ENCODE data around the gene NR2F1-AS1.

Gene NR2F1-AS1

GRCh38 chr5:93607367-93608258 lies 26.6 kb upstream of the NR2F1-AS1 start:
- Mint-ChIP-seq H3K36me3 (no peaks in the 10 kb centered on the region), H3K4me1 (peaks cover 26% of the 10 kb centered on the region), H3K4me3 (peak overlapping the region; percentile 26), H3K27ac (no peak overlapping the region), H3K9me3 (no peaks in the 10 kb centered on the region)
- ATAC-seq = peak; percentile 84
- DNase-seq (ENCODE audit: low spot score in 2 of 2) = no peak

GRCh38 chr5:93606382-93606752 lies 25.3 kb upstream of the NR2F1-AS1 start:
- no peak for ATAC-seq
- no peak for DNase-seq (ENCODE audit: low spot score in 2 of 2)
- Mint-ChIP-seq H3K4me1 (peaks cover 21% of the 10 kb centered on the region), H3K27ac (no peak overlapping the region), H3K36me3 (no peaks in the 10 kb centered on the region), H3K9me3 (no peaks in the 10 kb centered on the region), H3K4me3 (no peak overlapping the region)

- Mint-ChIP-seq H3K4me1 (peaks cover 21% of the 10 kb centered on the region), H3K27ac (no peak overlapping the region), H3K9me3 (no peaks in the 10 kb centered on the region), H3K4me3 (no peak overlapping the region), H3K36me3 (no peaks in the 10 kb centered on the region)
- DNase-seq (ENCODE audit: low spot score in 2 of 2) (no peak), ATAC-seq (no peak)
Observed at GRCh38 chr5:93604644-93605515, 23.9 kb upstream of the NR2F1-AS1 start.

GRCh38 chr5:93603793-93604643 lies 23.0 kb upstream of the NR2F1-AS1 start:
- Mint-ChIP-seq H3K27ac (no peak overlapping the region), H3K36me3 (no peaks in the 10 kb centered on the region), H3K9me3 (no peaks in the 10 kb centered on the region), H3K4me3 (no peak overlapping the region), H3K4me1 (peaks cover 21% of the 10 kb centered on the region)
- DNase-seq (ENCODE audit: low spot score in 2 of 2) (no peak), ATAC-seq (no peak)

- Mint-ChIP-seq H3K4me3 (no peak overlapping the region), H3K4me1 (peaks cover 21% of the 10 kb centered on the region)
- no peak for ATAC-seq
Observed at GRCh38 chr5:93603078-93603792, 22.2 kb upstream of the NR2F1-AS1 start.

DNA sequence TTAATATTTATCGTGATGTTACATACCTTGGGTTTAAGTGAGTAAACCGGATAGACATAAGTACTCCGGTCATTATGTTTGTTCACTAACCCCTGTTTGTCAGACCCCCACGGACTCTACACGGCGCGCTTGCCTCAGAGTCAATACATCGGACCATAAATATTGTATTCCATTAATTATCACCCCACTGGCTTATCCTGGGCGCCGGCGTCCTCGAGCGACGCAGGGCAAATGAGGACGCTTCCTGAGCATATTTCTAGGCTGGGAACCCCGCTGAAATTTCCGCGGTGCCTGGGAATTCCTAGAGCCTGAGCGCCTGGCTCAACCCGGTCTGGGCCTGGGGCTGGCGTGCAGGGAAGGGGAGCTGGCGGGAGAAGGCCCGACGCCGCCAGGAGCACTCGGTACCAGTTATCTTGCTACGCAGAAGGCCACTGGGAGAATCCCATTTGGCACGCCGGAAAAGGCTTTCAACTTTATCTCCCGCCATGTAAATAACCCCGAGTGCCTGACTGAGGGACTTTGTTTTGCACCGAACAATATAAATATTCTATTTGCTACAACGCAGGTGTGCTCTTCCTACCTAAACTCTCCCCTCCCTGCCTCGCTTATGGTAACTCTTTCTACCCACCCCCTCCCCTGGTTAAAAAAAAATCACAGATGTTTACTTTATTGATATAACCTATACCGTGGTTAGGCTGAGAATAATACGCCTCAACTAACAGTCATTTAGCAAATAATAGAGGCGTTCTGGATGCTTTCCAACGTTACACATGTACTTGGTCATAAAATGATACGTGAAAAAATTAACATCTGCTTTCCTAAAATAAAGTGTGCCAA lies 21.4 kb upstream of the NR2F1-AS1 start:
- H3K9me3 Mint-ChIP-seq = no peaks in the 10 kb centered on the region
- H3K27ac Mint-ChIP-seq = no peak overlapping the region
- peaks cover 15% of the 10 kb centered on the region for H3K4me1 Mint-ChIP-seq
- DNase-seq (ENCODE audit: low spot score in 2 of 2) = no peak
- no peak overlapping the region for H3K4me3 Mint-ChIP-seq
- no peak for ATAC-seq
- no peaks in the 10 kb centered on the region for H3K36me3 Mint-ChIP-seq

More at GRCh38 chr5:93603078-93603792, 22.2 kb upstream of the NR2F1-AS1 start:
- no peak for DNase-seq (ENCODE audit: low spot score in 2 of 2)
- no peak overlapping the region for H3K27ac Mint-ChIP-seq
- H3K36me3 Mint-ChIP-seq = no peaks in the 10 kb centered on the region
- H3K9me3 Mint-ChIP-seq = no peaks in the 10 kb centered on the region

DNA sequence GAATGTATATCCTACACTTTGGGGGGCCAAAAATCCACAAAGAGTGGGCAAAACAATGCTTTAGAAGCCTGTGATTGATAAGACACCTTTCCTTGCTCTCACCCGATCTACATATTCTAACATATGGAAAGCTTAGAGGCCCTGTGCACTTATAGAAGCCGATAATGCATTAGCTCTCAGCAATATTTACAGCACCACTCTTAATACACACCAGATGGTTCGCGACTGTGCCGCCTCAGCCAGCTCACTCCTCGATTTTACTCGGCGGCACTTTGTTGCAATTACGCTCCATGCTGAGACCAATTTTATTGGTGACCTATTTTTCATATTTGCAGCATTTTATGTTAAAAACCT lies 20.8 kb upstream of the NR2F1-AS1 start:
- DNase-seq (ENCODE audit: low spot score in 2 of 2) (no peak), ATAC-seq (no peak)
- no peaks in the 10 kb centered on the region for H3K36me3 Mint-ChIP-seq
- H3K9me3 Mint-ChIP-seq = no peaks in the 10 kb centered on the region
- no peak overlapping the region for H3K4me3 Mint-ChIP-seq
- no peak overlapping the region for H3K27ac Mint-ChIP-seq
- H3K4me1 Mint-ChIP-seq = peaks cover 12% of the 10 kb centered on the region

DNA sequence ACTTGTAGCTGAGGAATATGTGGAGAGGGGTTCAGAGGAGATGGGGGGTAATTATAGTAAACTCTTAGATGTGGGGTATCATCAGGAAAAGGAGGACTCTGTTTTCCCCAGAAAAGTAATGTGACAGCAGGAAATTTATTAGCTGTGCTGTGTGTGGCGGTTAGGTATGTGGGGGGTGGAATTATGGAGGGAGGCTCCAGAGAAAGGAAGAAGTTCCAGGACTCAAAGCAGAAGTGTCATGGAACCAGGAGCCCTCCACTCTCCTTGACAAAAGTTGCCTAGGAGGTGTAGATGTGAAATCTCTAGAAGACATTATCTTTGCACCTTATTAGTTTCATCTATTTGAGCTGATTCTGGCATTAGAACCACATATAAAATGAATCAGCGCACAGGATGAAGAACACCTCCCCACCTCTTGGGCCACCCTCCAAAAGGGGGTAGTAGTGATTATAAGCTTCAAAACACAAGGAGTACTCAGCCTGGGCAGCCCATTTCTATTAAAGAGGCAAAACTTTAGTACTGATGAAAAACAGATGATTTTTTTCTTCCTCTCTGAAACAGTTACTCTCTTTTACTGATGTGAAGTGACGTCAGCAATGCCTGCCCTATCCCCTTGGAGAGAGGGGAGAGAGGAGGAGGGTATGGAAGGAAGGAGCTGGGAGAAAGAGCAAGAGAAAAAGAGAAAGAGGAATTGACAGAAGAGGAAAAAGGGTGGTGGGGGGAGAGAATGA lies 20.2 kb upstream of the NR2F1-AS1 start:
- no peak overlapping the region for H3K27ac Mint-ChIP-seq
- no peaks in the 10 kb centered on the region for H3K9me3 Mint-ChIP-seq
- DNase-seq (ENCODE audit: low spot score in 2 of 2) (no peak), ATAC-seq (no peak)
- no peaks in the 10 kb centered on the region for H3K36me3 Mint-ChIP-seq
- H3K4me3 Mint-ChIP-seq = no peak overlapping the region
- peaks cover 14% of the 10 kb centered on the region for H3K4me1 Mint-ChIP-seq

DNA sequence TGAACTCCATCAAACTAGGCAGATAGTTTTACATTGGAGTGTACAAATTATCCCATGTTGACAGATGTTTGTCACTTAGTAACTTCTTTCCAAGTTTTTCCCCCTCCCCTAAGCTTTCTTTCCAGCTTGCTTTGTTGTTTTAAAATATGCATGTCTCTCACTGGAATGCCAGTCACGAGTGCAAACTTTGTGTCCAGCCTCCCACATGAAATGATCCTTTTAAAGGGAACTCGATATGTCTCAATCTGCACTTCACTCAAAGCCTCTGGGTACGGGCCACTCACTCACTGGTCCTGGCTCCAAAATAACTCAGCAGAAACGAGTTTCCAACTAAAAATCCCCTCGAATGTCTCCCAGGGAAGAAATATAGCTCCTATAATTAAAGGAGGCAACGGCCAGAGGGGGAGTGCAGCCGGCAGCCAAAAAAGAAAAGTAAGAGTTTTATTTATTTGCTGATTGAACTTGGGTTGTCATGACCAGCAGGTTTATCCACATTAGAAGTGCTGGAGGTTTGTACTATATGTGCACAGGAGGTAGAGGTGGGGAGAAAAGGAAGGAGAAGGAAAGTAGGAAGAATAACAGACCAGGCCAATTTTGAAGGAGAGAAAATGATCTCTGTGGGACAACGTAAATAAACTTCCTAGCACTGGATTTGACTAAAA lies 19.5 kb upstream of the NR2F1-AS1 start:
- Mint-ChIP-seq H3K27ac (no peak overlapping the region), H3K9me3 (no peaks in the 10 kb centered on the region), H3K36me3 (no peaks in the 10 kb centered on the region), H3K4me3 (no peak overlapping the region), H3K4me1 (peaks cover 21% of the 10 kb centered on the region)
- ATAC-seq (no peak), DNase-seq (ENCODE audit: low spot score in 2 of 2) (no peak)

- DNase-seq (ENCODE audit: low spot score in 2 of 2) = no peak
- Mint-ChIP-seq H3K4me3 (no peak overlapping the region), H3K36me3 (no peaks in the 10 kb centered on the region), H3K4me1 (peaks cover 23% of the 10 kb centered on the region), H3K9me3 (no peaks in the 10 kb centered on the region), H3K27ac (no peak overlapping the region)
- ATAC-seq = no peak
Observed at GRCh38 chr5:93599399-93600120, 18.5 kb upstream of the NR2F1-AS1 start.

GRCh38 chr5:93599001-93599379 lies 18.0 kb upstream of the NR2F1-AS1 start:
- H3K36me3 Mint-ChIP-seq = no peaks in the 10 kb centered on the region
- no peak overlapping the region for H3K27ac Mint-ChIP-seq
- no peaks in the 10 kb centered on the region for H3K9me3 Mint-ChIP-seq
- H3K4me3 Mint-ChIP-seq = no peak overlapping the region
- peaks cover 21% of the 10 kb centered on the region for H3K4me1 Mint-ChIP-seq
- ATAC-seq (no peak), DNase-seq (ENCODE audit: low spot score in 2 of 2) (no peak)

DNA sequence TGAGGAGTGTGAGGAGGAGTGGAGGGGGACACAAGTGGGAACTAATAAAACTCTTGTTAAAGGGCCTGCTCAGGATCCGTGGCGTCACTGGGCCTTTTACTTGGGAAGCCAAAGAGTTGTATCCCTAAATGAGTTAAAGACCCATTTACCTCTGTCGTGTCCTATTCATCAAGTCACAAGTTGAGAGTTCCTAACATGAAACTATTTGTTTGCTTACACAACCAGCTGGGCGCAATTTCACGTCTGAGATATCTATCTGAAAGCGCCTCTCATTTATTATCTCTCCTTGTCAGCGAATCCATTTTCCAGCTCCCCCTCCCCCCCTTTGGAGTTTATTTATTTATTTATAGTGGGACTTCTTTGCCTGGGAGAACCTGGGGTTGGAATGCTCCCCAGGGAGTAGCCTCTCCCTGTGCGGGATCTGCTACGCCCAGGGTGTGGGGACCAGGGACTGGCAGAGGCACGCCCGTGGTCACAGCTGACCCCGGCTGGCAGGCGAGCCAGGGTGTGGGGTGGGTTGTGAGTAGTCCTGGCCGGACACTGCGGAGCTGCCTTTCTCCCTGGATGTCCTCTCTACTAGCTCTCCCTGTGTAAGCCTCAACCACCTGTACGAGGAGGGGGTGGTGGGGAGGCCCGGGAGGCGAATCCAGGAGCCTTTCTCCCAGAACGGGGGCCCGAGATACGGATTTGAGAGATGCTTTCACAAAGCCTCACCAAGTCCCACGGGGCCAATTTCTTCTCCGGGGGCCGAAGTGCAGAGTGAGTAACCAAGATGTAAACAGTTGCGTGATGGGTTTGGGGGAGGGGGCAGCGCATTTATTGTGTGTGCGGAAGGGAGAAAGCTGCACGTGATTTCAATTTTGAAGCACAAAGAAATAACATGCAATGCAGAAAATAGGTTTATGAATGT lies 17.3 kb upstream of the NR2F1-AS1 start:
- H3K27ac Mint-ChIP-seq = no peak overlapping the region
- H3K4me3 Mint-ChIP-seq = no peak overlapping the region
- H3K36me3 Mint-ChIP-seq = no peaks in the 10 kb centered on the region
- H3K9me3 Mint-ChIP-seq = no peaks in the 10 kb centered on the region
- ATAC-seq (no peak), DNase-seq (ENCODE audit: low spot score in 2 of 2) (no peak)
- H3K4me1 Mint-ChIP-seq = peaks cover 21% of the 10 kb centered on the region

All from stimulated activated effector memory CD8-positive, alpha-beta T cell treated with anti-CD3 and anti-CD28 coated beads, Interleukin-12 subunit alpha, Interleukin-12 subunit beta, amount 100 ng/mL, for 72 hours (primary cell).